Right ventricle myocardium inferior (tissue), 1 donor: ENCODE data around the gene WDR54. TPM values are rescaled to one million over a fixed set of nuclear protein-coding genes. Genes with fewer than 3 reads are reported as not detected.
A peak's percentile ranks its signal among the peaks of the same experiment; 100 is the strongest.
"Not testable (repeated sequence)": the region's sequence is repeated elsewhere in the genome, so short reads cannot be mapped to it uniquely, and the experiment has no call there.

Source experiments
- ATAC-seq: fragments of 200-7000 bp; cut with Tn5 transposase; one replicate; pipeline ENCODE4 v1.9.1; 2020; ENCODE audit warnings: mild to moderate bottlenecking, moderate library complexity
- DNase-seq: peaks from one replicate; pipeline ENCODE4 v3.0.0; 2021; ENCODE audit errors: missing footprints
- intact Hi-C: fragments of 100-400 bp; cut with DNase I; formaldehyde crosslinking; loops from one replicate; pipeline ENCODE4 v1.11.0; 2022
- total RNA-seq: library from RNA; stranded (reverse); fragmentation: NEBNext Ultra II Directional; extraction: Animal tissue kit (Norgen Biotek cat#: 25700); gene quantifications from one replicate; pipeline ENCODE4 v1.2.1, GENCODE V29; 2021
- donor health status: DM: no; HTN: yes; CAD: no; lungs with severe emphysema.

Gene WDR54
- total RNA-seq, 1 donor from 2014 or later: 3.0 TPM

- ATAC-seq (no peak), DNase-seq (no peak)
- intact Hi-C loops: no loop called here
Measured at GRCh38 chr2:74396149-74396548, 25.4 kb upstream of the WDR54 start.

DNA sequence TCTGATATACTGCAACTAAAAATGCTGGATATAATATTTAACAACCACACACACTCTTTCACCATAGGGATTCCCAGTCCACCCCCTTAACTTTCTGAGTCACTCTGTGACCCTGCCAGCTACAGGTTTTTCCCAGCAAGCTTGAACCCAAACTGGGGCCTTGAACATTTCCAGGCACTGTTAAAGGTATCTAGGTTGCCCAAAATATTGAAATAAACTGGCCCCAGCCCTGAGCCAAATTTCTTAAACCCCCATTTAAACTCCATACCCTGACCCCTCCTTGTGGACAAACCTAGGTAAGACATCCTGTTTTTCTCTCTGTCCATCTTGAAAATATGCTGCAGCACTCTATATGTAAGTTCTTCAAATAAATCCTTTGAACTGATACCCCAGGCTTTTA, 21.7 kb upstream of the WDR54 start:
- intact Hi-C loops: no loop called here
- no peak for ATAC-seq

DNA sequence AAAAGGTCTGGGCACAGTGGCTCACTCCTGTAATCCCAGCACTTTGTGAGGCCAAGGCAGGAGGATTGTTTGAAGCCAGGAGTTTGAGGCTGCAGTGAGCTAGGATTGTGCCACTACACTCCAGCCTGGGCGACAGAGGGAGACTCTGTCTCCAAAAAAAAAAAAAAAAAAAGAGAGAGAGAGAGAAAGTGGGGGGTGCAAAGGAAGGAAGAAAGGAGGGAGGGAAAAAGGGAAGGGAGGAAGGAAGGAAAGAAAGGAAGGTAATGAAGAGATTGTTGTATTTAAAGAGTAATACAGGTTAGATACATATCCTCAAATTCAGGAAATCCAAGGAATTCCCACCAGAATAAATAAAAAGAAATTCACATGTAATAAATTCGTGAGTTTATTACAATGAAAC, 19.6 kb upstream of the WDR54 start:
- DNase-seq (no peak), ATAC-seq (no peak)
- intact Hi-C loops: no loop called here

More for the DNA sequence above, 21.7 kb upstream of the WDR54 start:
- DNase-seq: no peak

DNA sequence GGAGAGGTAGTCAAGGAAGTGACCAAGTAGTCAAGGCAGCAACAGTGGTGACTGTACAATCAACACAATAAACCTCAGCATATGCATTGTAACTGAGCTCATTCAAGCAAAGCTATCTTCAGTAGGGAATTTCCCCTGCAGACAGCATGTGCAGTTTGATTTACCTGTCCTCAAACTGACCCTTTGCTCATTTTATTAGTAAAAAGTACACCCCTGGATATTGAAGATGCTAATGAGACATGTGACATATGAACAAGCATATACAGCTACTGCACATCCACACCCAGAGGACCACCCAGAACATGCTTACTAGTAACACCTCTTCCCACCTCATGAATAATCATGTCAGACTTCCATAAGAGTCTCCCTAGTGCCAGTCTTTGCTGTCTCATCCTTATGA, 15.5 kb upstream of the WDR54 start:
- no peak for ATAC-seq
- intact Hi-C loops: no loop called here
- no peak for DNase-seq

DNA sequence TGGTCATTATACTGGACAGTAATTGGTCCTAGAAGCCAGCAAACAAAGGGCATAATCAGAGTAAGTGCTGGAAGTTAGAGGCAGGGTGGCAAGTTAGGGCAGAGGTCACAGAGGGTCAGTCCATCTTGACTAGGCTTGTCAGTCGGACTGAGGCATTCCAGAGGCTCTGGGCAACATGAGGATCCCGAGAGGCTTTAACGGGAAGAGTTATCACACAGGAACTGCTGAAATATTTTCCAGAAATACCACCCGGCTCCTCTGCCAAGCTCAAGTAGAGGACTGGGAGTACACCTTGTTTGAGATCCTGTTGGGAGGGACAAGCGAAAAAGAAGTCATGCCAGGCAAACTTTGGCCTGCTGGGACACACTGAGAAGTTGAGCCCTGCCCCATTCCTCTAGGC, 13.8 kb upstream of the WDR54 start:
- intact Hi-C loops: no loop called here
- no peak for DNase-seq
- ATAC-seq: no peak

DNA sequence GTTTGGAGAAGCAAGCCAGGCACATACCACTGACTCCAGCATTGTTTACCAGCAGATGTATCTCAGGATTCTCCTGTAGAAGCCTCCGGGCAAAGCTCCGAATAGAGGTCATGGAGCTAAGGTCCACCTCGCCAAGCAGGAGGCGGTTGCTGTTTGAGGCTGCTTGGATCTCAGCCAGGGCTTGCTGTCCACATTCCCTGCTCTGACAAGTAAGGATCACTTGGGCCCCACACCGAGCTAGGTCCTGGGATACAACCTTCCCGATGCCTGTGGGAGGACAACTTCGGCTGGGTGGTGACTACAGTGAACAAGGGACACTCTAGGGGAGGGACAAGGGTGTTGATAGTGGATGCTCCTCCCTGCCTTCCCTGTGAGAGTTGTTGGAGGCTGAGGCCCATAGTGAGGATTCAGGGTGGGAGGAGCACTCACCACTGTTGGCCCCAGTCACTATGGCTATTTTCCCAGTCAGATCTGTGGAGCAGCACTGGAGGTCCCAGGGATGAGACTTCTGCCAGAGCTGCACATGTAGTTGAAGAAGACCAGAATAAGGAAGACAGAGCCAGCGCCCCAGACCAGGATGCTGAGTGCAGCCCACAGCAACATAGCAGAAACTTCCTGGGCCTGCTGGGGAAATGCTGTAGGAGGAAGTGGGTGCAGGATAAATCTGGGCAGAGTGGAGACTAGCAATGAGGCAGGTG, 8.4 kb upstream of the WDR54 start:
- intact Hi-C loops: loop anchor here (10.0 kb wide), 1 partner anchor 588 kb away; the partner anchor contains the start of gene STAMBP
- DNase-seq (no peak), ATAC-seq (peak; percentile 37)

GRCh38 chr2:74414441-74414840, 7.1 kb upstream of the WDR54 start:
- intact Hi-C loops: loop anchor here (10.0 kb wide), 1 partner anchor 590 kb away; the partner anchor contains the start of gene STAMBP
- no peak for ATAC-seq
- DNase-seq: no peak

GRCh38 chr2:74414881-74415761, 6.4 kb upstream of the WDR54 start:
- ATAC-seq: peak; percentile 81
- intact Hi-C loops: loop anchor here (10.0 kb wide), 1 partner anchor 590 kb away; the partner anchor contains the start of gene STAMBP

GRCh38 chr2:74415762-74416395, 5.7 kb upstream of the WDR54 start:
- DNase-seq: no peak
- intact Hi-C loops: loop anchor here (10.0 kb wide), 1 partner anchor 591 kb away; the partner anchor contains the start of gene STAMBP
- ATAC-seq: no peak

More at GRCh38 chr2:74414881-74415761, 6.4 kb upstream of the WDR54 start:
- peak; percentile 89 for DNase-seq

- intact Hi-C loops: loop anchor here (10.0 kb wide), 1 partner anchor 592 kb away; the partner anchor contains the start of gene STAMBP
- ATAC-seq: no peak
- DNase-seq: no peak
Measured at GRCh38 chr2:74416778-74417177, 4.8 kb upstream of the WDR54 start.

- DNase-seq (no peak), ATAC-seq (no peak)
- intact Hi-C loops: loop anchor here (10.0 kb wide), 1 partner anchor 592 kb away; the partner anchor contains the start of gene STAMBP
Measured at GRCh38 chr2:74417197-74417596, 4.3 kb upstream of the WDR54 start.

DNA sequence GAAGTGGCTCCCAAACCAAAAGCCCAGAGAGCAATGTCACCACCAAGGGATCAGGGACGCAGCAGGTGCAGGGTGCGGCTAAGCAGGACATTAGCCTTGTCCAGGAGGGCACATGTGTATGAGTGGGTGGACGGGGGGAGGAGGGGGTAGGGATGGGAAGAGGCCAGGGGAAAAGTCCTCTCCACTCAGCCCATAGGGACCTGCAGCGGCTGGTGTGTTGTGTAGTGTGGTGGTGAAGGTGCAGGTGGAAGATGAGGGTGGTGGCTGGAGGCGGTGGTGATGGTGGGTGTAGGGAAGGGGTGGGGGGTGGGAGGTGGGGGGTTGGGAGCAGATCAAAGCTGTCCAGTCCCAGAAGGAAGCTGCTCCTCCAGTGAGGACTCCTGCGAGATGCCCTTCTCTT, 3.8 kb upstream of the WDR54 start:
- ATAC-seq (no peak), DNase-seq (no peak)
- intact Hi-C loops: loop anchor here (10.0 kb wide), 1 partner anchor 593 kb away; the partner anchor contains the start of gene STAMBP

DNA sequence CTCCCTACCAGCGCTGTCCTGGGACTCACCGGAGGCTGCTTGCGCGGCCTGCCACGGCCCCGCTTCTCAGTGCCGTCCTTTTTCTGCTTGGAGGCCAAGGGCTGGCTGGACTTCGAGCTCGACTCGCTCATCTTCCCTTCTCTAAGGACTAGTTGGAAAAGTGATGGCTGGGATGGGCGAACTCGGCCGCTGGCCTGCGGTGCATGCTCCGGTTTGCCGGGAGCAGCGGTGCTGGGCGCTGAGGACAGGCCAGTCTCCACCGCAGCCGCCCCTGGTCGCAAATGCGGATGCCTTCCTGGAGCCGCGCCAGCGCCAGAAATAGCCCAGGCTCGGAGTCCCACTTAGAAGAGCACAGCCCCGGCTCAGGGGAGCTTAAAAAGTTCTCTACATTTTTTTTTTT, 3.2 kb upstream of the WDR54 start:
- DNase-seq (peak; percentile 86), ATAC-seq (no peak)
- intact Hi-C loops: loop anchor here (10.0 kb wide), 1 partner anchor 594 kb away; the partner anchor contains the start of gene STAMBP

DNA sequence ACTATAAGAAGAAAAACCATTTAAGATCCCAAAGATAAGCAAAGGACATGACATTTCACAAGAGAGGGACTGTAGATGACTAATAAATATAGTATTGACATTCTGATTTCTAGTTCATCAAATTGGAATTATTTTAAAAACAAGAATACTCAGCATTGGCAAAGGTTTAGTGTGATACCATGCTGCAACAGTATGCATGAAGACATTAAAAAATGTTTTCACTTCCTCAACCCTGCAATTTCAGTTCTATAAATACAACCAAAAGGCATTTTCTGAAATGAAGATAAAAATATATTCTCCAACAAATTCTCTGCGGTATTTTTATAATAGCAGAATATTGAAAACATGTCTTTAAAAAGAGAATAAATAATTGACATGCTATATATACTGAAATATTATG, 2.2 kb upstream of the WDR54 start:
- no peak for ATAC-seq

DNA sequence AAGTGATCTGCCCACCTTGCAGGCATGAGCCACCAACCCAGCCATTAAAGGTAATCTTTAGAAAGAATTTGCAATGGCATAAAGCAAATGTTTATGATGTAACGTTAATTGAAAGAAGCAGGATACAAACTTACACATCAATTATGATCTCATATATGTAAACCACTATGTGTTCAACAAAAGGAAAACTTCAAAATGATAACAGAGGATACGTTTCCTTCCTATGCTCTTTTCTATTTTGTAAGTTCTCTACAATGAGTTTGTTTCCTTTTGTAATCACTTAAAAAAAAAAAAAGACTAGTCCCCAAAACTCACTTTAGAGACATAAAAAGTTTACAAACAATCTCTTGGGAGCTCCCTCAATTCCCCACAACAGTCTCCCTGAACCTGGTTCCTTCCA, 1.5 kb upstream of the WDR54 start:
- intact Hi-C loops: no loop called here
- ATAC-seq (no peak), DNase-seq (no peak)

More for the DNA sequence above, 2.2 kb upstream of the WDR54 start:
- DNase-seq: no peak
- intact Hi-C loops: loop anchor here (10.0 kb wide), 1 partner anchor 595 kb away; the partner anchor contains the start of gene STAMBP

- DNase-seq, intact Hi-C loops, ATAC-seq: not testable (repeated sequence)
Measured at GRCh38 chr2:74420443-74421103, 957 bp upstream of the WDR54 start.

DNA sequence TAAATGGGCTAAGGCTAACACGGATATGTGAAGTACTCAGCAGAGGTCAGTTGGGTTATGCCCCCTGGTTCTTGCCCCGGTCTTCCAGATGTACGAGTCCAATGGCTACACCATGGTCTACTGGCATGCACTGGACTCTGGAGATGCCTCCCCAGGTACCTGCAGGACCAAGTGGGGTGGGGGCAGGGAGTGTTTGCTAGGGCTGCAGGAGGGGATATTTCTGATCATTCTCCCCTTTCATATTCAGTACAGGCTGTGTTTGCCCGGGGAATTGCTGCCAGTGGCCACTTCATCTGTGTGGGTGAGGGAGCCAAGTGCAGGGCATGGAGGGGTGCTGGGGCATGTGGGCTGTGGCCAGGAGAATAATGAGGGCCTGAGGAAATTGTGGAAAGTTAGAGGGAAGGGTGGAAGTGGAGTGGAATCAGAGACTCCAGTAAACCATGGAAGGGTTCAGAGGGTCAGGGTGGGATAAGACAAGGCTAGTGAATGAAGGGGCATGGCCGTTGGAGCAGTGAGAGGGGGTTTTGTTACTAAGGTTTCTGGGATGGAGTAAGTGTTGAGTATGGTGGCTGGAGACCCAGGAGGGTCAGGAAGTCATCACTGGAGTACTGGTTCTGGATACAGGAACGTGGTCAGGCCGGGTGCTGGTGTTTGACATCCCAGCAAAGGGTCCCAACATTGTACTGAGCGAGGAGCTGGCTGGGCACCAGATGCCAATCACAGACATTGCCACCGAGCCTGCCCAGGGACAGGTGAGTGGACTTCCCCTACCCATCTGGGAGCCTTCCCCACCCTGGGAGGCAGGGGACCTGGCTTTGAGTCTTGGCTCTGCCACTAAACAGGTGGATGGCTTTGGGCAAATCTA, 1.9 kb downstream of the WDR54 start:
- ATAC-seq (no peak), DNase-seq (no peak)
- intact Hi-C loops: no loop called here
